Measurements from ENCODE around the gene HMOX1.
"Not testable (repeated sequence)": the region's sequence is repeated elsewhere in the genome, so short reads cannot be mapped to it uniquely, and the experiment has no call there.

HMOX1 gene

DNA sequence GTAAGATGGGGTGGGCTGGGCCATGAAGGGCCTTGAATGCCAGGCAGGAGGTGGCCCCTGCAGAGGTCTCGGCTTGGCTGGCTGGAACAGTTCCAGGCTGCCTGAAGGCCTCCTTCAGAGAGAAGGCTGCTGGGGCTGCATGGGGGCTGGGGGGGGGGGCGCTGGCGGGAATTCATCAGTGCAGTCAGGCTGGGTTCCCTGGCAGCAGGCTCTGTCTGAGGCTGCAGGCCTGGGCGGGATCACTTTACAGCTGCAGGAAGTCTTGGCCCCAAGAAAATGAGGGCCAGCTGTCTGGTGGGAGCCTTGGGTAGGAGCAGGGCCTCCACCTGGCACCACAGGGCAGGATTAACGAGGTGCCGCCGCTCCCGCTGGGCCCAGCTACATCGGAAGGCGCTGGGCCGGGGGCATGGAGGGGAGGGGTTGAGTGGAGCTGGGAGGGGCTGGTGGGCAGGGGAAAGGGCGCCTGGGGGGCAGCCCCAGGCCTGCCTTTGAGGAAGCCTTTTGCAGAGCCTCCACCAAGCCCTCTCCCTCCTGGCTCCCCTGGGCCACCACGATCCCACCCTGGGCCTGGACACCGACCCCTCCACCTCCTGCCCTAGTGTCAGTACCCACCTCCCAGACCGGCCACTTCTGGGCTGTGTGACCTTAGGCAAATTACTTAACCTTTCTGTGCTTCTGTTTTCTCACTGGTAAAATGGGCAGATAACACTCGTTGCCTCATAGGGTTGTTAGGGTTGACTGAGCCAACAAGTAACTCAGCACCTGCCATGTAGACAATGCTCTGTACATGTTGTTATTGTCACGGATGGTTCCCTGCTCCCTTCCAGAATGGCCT is 31.0 kb upstream of the HMOX1 start:
- DNase-seq (ENCODE audit: low read depth) = no peak

DNA sequence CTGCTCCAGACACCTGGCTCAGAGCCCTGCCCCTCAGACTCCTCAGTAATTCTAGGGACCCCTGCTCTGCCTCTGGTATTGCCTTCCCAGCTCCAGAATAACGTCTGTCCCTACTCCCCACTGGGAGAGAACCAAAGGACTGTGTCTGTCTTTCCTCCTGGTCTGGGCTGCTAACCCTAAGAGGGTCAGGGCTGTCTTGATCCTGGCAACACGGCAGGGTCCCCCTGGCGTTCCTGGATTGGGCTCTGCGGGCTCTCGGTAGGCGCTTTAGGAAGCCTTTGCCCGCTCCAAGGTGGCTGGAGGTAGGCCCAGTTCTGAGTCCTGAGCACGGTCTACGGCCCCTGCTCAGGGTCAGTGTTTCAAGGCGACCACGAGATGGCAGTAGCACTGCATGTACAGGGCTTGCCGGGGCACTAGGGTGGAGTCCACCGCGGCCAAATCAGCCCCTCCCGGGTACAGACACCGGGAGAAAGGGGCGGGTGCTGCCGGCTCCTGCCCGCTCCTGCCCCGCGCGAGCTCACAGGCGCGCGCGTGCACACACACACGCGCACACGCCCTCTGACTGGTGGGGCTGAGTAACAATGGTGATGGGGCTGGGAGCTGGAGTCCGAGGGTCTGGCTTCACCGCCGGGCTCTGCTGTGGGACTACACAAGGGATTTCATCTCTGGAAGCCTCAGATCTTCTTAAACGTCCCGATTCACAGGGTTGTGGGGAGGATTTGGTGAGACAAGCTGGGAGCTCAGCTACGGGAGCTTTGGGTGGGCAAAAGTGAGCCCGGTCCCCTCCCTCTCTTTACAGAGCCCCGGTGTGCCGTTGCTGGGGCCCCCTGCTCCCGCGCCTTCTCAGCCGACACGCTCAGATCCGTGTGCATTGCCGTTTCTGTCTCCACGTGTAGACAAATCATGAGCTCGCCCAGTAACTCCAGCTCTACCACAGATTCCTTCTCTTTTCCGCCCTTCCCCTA is 30.1 kb upstream of the HMOX1 start:
- peak; percentile 75 for DNase-seq (ENCODE audit: low read depth)

DNA sequence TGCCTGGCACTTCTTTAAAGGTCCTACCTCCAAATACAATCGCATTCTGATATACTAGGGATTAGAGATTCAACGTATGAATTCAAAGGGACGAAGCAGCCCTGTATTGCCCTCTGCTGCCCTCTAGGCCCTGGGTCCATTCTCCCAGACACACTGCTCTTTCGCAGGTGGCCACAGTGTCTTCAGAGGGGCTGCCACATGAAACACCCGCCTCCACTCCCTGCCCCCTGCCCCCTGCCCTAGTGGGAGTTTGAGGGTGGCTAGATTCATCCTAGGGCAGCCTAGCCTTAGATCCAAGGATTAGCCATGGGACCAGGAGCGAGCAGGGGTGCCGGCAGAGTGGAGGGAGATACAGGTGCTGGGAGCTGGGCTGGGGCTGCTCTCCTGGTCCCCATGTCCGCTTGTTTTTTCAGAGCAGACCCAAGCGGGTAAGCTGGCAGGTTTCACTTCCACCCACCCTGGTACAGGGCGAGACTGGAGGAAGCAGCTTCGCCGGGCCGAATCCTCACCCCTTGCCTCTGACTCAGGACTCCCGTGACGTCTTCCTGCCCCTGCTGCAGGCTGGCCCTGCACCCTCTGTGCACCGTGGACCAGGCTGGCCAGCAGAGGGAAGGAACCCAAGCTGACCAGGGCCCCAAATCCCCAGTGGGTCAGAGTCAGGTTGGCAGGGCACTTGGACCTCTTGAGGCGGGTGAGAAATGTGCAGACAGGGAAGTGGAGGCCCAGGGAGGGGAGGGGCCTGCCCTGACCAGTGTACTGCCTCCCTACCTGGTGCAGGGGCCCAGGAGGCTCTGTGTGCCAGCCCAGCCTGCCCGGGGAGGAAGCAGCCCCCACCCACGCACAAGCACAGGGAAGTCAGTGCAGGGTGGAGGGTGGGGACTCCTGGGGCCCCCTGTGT is 28.4 kb upstream of the HMOX1 start:
- DNase-seq (ENCODE audit: low read depth) = no peak

DNA sequence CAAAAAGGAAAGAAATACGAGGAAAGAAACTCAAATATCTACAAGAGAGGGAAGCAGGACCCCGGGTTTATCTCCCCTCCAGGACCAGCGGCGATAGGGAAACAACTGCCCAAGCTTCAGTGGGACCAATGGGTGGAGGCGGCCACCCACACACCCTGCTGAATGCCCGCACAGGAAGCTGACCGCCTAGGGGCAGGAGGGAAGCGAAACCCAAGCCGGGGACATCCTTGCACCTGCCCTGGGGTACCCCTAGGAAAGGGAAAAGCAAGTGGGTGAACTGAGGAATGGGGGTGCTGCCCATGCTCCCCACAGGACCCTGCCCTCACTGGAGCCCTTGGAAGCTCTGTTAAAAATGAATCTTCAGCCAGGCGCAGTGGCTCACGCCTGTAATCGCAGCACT is 27.6 kb upstream of the HMOX1 start:
- no peak for DNase-seq (ENCODE audit: low read depth)

DNA sequence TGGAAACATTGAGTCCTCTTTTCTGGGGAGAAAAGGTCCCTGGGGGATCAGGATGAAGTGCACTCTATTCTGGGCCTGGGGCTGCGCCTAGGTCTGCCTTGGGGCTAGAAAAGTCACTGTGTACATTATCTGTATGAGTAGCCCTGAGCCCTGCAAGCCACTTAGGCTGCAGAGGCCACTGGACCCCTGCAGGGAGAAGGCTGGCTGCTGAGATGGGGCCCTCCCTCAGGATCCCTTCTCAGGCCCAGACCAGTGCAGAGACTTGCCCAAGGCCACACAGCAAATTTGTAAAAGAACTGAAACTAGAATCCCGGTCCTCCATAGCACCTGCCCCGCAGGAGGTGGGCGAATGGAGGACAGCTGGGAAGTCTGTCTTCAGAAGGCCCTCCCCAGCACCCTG is 26.8 kb upstream of the HMOX1 start:
- DNase-seq (ENCODE audit: low read depth) = no peak

DNA sequence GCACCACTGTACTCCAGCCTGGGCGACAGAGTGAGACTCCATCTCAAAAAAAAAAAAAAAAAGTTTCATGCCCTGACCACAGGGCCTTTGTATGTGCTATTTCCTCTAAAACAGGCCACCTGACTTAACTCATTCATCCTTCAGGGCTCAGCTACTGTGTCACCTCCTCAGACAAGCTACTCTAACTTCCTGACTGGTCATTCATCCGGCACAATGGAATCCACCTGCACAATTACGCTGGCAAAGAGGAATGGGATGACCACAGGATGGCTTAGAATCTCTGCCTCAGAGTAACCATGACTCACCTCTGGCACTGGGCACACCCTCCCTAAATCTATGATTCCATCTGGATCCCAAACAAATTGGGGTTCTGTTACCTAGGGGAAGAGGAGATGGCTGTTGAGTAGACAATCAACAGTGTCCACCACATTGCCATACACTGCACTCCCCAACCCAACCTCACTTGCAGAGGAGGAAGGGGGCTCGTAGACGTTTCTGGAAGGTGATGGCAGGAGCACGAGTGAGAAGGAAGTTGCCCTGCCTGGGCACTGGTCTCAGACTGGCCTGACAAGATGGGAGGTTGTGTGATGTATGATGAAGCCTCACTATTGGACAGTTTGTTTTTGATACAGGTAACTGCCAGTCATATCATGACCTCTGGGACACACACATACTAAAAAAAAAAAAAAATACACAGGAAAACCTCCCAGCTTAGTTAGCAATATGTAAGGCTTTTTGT is 22.8 kb upstream of the HMOX1 start:
- no peak for DNase-seq (ENCODE audit: low read depth)

GRCh38 chr22:35359380-35360065 is 21.4 kb upstream of the HMOX1 start:
- no peak for DNase-seq (ENCODE audit: low read depth)

DNA sequence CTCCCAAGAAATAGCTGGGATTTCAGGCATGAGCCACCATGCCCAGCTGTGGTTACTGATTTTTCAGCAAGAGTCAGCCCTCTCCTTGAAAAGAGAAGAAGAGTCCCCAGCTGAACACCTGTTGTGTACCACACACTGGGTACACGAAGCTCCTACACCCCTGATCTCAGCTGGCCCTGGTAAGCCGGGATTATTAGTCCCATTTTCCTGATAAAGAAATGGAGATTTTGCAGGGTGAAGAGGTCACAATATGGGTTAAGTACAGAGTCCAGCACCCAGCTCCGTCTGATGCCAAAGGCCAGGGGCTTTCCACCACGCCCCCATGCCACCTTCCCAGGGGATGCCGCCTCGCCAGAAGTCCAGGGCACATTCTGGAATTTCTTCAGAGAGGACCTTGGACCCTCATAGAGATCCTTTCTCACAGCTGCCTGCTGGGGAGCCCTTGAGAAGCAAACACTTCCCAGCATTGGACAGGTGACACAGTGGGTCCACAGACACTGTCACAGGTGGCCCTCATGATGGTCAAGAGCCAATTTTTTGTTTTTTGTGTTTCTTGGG is 19.8 kb upstream of the HMOX1 start:
- no peak for DNase-seq (ENCODE audit: low read depth)

- DNase-seq (ENCODE audit: low read depth) = no peak
Measured at GRCh38 chr22:35363566-35364086, 17.3 kb upstream of the HMOX1 start.

- not testable (repeated sequence) for DNase-seq (ENCODE audit: low read depth)
Measured at GRCh38 chr22:35364230-35364629, 16.7 kb upstream of the HMOX1 start.

GRCh38 chr22:35367331-35367886 is 13.5 kb upstream of the HMOX1 start:
- DNase-seq (ENCODE audit: low read depth) = no peak

DNA sequence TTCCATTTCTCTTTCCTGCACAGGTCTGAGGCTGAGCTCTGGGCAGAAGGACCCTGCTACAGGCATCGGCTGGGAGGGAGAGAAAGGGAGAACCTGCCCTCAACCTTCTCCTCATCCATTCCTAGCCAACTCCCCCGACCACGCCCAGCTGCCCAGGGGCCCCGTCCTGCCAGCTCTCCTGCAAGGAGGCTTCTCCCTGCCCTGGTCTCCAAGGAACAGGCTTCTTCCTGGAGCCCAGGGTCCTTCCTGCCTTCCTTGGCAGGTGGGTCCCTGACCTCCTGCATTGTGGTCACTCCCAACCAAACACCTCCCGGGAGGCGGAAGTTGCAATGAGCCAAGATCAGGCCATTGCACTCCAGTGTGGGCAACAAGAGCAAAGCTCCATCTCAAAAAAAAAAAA is 12.5 kb upstream of the HMOX1 start:
- DNase-seq (ENCODE audit: low read depth) = no peak

- DNase-seq (ENCODE audit: low read depth) = no peak
Measured at GRCh38 chr22:35369996-35370395, 10.9 kb upstream of the HMOX1 start.

DNA sequence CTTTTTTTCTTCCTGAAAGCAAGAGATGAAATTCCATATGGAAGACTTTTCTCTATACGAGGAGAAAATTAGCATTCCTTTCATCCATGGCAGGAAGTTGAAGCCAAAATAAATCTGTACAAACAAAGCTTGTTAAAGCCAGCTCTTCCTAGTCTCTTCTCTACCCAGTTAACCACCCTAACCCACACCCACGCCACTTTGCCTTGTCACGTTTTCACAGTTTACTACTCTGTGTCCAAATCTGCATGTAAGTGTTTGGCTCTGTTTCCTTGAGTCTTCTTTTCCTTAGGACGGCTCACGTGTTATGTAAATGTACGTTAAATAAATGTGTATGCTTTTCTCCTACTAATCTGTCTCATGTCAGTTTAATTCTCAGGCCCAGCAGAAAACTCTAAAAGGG is 7.1 kb upstream of the HMOX1 start:
- DNase-seq (ENCODE audit: low read depth) = no peak

GRCh38 chr22:35375031-35375430 is 5.9 kb upstream of the HMOX1 start:
- DNase-seq (ENCODE audit: low read depth) = no peak

DNA sequence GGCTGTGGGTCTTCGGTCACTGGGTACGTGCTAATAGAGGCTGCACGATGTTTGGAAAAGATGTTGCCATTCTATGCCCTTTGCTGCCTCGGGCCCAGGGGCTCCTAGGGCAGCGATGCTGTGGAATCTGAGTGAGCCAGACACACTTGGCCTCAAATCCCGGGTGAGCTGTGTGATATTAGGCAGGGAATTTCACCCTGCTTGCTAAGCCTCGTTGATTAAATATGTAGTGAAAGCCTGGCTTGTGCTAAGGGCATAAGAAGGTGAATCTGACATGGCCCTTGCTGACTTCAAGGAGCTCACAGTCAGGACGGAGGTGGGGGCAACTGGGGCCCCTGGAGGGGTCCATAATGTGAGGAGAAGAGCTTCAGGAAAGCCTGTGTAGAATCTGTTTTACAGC is 5.4 kb upstream of the HMOX1 start:
- no peak for DNase-seq (ENCODE audit: low read depth)

DNA sequence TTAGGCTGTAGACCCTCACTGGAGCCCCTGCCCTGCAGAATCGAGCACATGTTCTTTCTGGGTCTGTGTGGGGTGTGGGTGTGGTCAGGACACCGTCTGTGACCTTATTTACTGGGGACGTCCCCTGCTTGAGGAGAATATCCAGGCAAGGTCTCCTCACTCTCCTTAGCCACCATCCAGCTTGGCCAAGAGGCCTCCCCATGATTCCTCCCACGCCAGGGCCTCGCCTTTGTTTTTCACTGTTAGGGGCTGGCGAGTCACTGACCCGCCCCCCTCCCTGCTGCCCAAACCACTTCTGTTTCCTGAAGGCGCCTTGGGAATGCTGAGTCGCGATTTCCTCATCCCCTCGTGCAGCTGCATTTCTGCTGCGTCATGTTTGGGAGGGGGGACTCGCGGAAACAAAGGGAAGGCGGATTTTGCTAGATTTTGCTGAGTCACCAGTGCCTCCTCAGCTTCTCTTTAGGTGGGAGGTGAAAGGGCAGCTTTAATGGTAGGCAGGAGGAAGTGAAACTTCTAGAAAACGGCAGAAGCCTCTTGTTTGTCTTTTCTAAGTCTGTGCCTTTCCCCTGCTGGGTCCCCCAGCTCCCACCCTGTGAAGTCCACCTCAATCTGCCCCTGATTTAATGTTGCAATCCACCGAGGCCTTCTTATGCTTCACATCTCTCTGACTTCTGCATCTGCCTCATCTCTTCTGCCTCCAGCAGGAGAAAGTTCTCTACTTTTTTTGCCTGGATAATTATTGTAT is 4.0 kb upstream of the HMOX1 start:
- no peak for DNase-seq (ENCODE audit: low read depth)

DNA sequence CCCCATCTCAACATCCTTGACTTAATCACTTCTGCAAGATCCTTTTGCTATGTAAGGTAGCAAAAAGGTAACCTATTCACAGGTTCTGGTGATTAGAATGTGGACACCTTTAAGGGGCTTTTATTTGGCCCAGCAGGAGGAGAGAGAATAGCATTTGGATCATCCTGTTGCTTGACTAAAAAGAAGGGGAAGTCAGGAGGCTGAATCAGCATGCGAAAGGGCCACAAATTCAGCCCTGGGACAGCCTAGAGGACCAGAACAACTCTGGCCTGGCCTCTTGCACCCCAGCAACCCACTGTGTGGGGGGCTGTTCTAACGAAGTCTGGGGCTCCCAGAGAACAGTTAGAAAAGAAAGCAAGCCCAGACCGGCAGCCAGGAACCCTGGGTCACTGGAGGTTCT is 3.2 kb upstream of the HMOX1 start:
- no peak for DNase-seq (ENCODE audit: low read depth)

GRCh38 chr22:35378621-35379020 is 2.3 kb upstream of the HMOX1 start:
- no peak for DNase-seq (ENCODE audit: low read depth)
